Measurements from ENCODE around the gene POGLUT2. TPM values are rescaled to one million over a fixed set of nuclear protein-coding genes. Genes with fewer than 3 reads are reported as not detected.

The POGLUT2 gene
- total RNA-seq, 1 donor from 2014 or later, result 5.9 TPM

Other genes starting within 250 kb of the POGLUT2 start
- gene TPP2, start 202.0 kb downstream of the POGLUT2 start, total RNA-seq, result 41.7 TPM
- gene METTL21C, start 103.9 kb downstream of the POGLUT2 start, total RNA-seq, result not detected
- 5.8 TPM for gene TEX30, start 25.2 kb downstream of the POGLUT2 start, total RNA-seq
- gene BIVM, start 143 bp upstream of the POGLUT2 start, total RNA-seq, result 13.4 TPM
- gene ERCC5, start 47.1 kb upstream of the POGLUT2 start, total RNA-seq, result 51.3 TPM

All from lower lobe of right lung (tissue), 1 donor.